H1 (cell line): ENCODE results near the gene HORMAD2.

ENCODE experiments used
- CBX8 ChIP-seq: fragments of 300-800, 300-1000 bp; sonication (generic); IDR thresholded peaks from 2 replicates; pipeline ENCODE4 v1.7.1; 2016; ENCODE audit warnings: low read depth, low read length, borderline replicate concordance
- CHD2 ChIP-seq: IDR thresholded peaks from 2 replicates; pipeline ENCODE4 v1.6.1; 2012; ENCODE audit warnings: low read length, improper control_type of control experiment
- CREB1 ChIP-seq: IDR thresholded peaks from 2 replicates; pipeline ENCODE4 v1.6.1; 2012; ENCODE audit warnings: inconsistent platforms
- EP300 ChIP-seq, 2 experiments: IDR thresholded peaks; 1 replicate in 1 of 2; 2 replicates in 1 of 2; pipeline ENCODE4 v1.6.1; 2011 to 2012; ENCODE audit warnings: low read depth in 2 of 2, low read length in 2 of 2, mild to moderate bottlenecking in 2 of 2, borderline replicate concordance in 1 of 2, inconsistent platforms in 1 of 2, moderate library complexity in 1 of 2
- GABPA ChIP-seq: IDR thresholded peaks from 2 replicates; pipeline ENCODE4 v1.6.1; 2011; ENCODE audit warnings: mild to moderate bottlenecking, low read length, moderate library complexity, borderline replicate concordance; ENCODE audit not compliant: insufficient read depth
- POLR2A ChIP-seq, 2 experiments: IDR thresholded peaks; 1 replicate in 1 of 2; 2 replicates in 1 of 2; pipeline ENCODE4 v1.6.1; 2011; ENCODE audit warnings: low read depth in 2 of 2, low read length in 2 of 2, mild to moderate bottlenecking in 2 of 2; ENCODE audit errors: control extremely low read depth in 1 of 2
- RFX5 ChIP-seq: IDR thresholded peaks from 2 replicates; pipeline ENCODE4 v1.6.1; 2011; ENCODE audit warnings: low read depth, low read length, improper control_type of control experiment, borderline replicate concordance
- TCF12 ChIP-seq: IDR thresholded peaks from 2 replicates; pipeline ENCODE4 v1.6.1; 2011; ENCODE audit warnings: low read depth, mild to moderate bottlenecking, low read length
- YY1 ChIP-seq: IDR thresholded peaks from 2 replicates; pipeline ENCODE4 v1.6.1; 2011; ENCODE audit warnings: low read depth, mild to moderate bottlenecking, low read length
- TF ChIP-seq, protein P1 (sequence below), 3 experiments: IDR thresholded peaks; 1 replicate in 2 of 3; 2 replicates in 1 of 3; pipeline versions ENCODE4 v1.5.1 to v1.6.1; 2011; ENCODE audit warnings: low read length in 3 of 3, mild to moderate bottlenecking in 3 of 3, inconsistent platforms in 2 of 3, low read depth in 1 of 3, moderate library complexity in 1 of 3; ENCODE audit not compliant: insufficient read depth in 1 of 3; ENCODE audit errors: control extremely low read depth in 1 of 3

DNA sequence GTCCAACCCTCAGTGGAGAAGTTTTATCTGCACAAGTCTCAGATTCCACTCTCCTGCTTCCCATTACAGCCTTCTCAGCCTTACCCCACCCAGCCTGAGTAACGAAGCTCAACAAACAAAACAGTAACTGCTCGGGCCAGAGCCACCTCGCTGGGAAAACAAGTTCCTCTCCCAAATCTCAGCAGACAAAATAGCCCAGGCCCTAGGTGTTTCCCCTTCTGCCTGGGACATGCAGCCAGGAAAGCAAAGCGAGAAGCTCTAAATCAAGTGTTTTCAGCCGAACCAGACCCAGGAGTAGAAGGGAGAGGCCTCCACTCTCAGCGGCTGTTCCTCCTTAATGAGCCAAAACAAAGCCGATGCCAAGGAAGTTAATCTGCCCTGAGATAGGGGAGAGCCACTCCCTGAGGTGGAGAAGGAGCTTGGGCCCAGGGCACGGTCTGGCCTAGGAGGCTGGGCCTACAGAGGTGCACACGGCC, 122.3 kb downstream of the HORMAD2 start:
- TF ChIP-seq YY1 = no peak
- TF ChIP-seq, protein P1, sequence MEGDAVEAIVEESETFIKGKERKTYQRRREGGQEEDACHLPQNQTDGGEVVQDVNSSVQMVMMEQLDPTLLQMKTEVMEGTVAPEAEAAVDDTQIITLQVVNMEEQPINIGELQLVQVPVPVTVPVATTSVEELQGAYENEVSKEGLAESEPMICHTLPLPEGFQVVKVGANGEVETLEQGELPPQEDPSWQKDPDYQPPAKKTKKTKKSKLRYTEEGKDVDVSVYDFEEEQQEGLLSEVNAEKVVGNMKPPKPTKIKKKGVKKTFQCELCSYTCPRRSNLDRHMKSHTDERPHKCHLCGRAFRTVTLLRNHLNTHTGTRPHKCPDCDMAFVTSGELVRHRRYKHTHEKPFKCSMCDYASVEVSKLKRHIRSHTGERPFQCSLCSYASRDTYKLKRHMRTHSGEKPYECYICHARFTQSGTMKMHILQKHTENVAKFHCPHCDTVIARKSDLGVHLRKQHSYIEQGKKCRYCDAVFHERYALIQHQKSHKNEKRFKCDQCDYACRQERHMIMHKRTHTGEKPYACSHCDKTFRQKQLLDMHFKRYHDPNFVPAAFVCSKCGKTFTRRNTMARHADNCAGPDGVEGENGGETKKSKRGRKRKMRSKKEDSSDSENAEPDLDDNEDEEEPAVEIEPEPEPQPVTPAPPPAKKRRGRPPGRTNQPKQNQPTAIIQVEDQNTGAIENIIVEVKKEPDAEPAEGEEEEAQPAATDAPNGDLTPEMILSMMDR (IDR thresholded peaks at IDR 0.05; ENCODE audit: control extremely low read depth in 1 of 3, insufficient read depth in 1 of 3, low read depth in 1 of 3, low read length in 3 of 3) = no peak
- no peak for TF ChIP-seq CREB1
- TF ChIP-seq RFX5 = no peak
- TF ChIP-seq CBX8 = no peak
- TF ChIP-seq CHD2 = no peak
- no peak for TF ChIP-seq GABPA
- no peak for TF ChIP-seq TCF12
- no peak for TF ChIP-seq POLR2A (IDR thresholded peaks at IDR 0.05; ENCODE audit: control extremely low read depth in 1 of 2, low read depth in 2 of 2, low read length in 2 of 2)
- no peak for TF ChIP-seq EP300 (IDR thresholded peaks at IDR 0.05; ENCODE audit: borderline replicate concordance in 1 of 2, low read depth in 2 of 2, low read length in 2 of 2)
